Neural cell (in vitro differentiated cells): ENCODE data around the gene LIMK1. TPM values are rescaled to one million over a fixed set of nuclear protein-coding genes. Genes with fewer than 3 reads are reported as not detected.

Experiments used
- H2AFZ ChIP-seq: fragments of 200-600, 300-800 bp; sonication (generic), shearing (Covaris generic); 2 replicates; pipeline ENCODE4 v1.6.0; 2014; ENCODE audit warnings: low read depth, mild to moderate bottlenecking, antibody characterized with exemption, low read length, moderate library complexity
- H3F3A ChIP-seq: fragments of 200-600 bp; shearing (Covaris generic); 2 replicates; pipeline ENCODE4 v1.6.1; 2016; ENCODE audit warnings: mild to moderate bottlenecking, moderate library complexity, mixed read lengths, antibody characterized with exemption, low read length; ENCODE audit not compliant: insufficient read depth, poor library complexity, severe bottlenecking
- H3K27ac ChIP-seq: fragments of 200-600, 300-800 bp; sonication (generic), shearing (Covaris generic); 2 replicates; pipeline ENCODE4 v1.5.1; 2014; ENCODE audit warnings: mild to moderate bottlenecking, low read length, moderate library complexity
- H3K27me3 ChIP-seq: fragments of 300-800, 200-600 bp; sonication (generic), shearing (Covaris generic); 2 replicates; pipeline ENCODE4 v1.6.0; 2014; ENCODE audit warnings: mild to moderate bottlenecking, low read depth, low read length, moderate library complexity; ENCODE audit not compliant: insufficient read depth
- H3K36me3 ChIP-seq: fragments of 300-800, 200-600 bp; sonication (generic), shearing (Covaris generic); 2 replicates; pipeline ENCODE4 v1.5.1; 2014; ENCODE audit warnings: mild to moderate bottlenecking, antibody characterized with exemption, low read length, moderate library complexity; ENCODE audit not compliant: insufficient read depth
- H3K4me2 ChIP-seq: fragments of 300-800, 200-600 bp; sonication (generic), shearing (Covaris generic); 2 replicates; pipeline ENCODE4 v1.6.0; 2014; ENCODE audit warnings: mild to moderate bottlenecking, low read length
- H3K4me3 ChIP-seq: fragments of 300-800, 200-600 bp; sonication (generic), shearing (Covaris generic); 2 replicates; pipeline ENCODE4 v1.5.1; 2014; ENCODE audit warnings: mild to moderate bottlenecking, low read length, moderate library complexity
- H3K79me2 ChIP-seq: fragments of 200-600 bp; shearing (Covaris generic); replicated peaks from 2 replicates; pipeline ENCODE4 v1.6.0; 2014; ENCODE audit warnings: mild to moderate bottlenecking, low read length, moderate library complexity; ENCODE audit not compliant: insufficient read depth
- H3K9ac ChIP-seq: fragments of 300-800, 200-600 bp; sonication (generic), shearing (Covaris generic); 2 replicates; pipeline ENCODE4 v1.6.1; 2016; ENCODE audit warnings: mild to moderate bottlenecking, low read length, mixed read lengths
- H3K9me2 ChIP-seq: fragments of 200-600 bp; shearing (Covaris generic); 2 replicates; pipeline ENCODE4 v1.6.1; 2016; ENCODE audit warnings: mild to moderate bottlenecking, low read length, mixed read lengths; ENCODE audit not compliant: insufficient read depth
- H3K9me3 ChIP-seq: fragments of 200-600, 300-800 bp; sonication (generic), shearing (Covaris generic); 2 replicates; pipeline ENCODE4 v1.6.1; 2016; ENCODE audit warnings: mild to moderate bottlenecking, mixed run types, low read length, moderate library complexity, mixed read lengths
- H4K20me1 ChIP-seq: fragments of 200-600 bp; shearing (Covaris generic); 2 replicates; pipeline ENCODE4 v1.6.1; 2016; ENCODE audit warnings: mild to moderate bottlenecking, mixed run types; ENCODE audit not compliant: insufficient read depth
- CTCF ChIP-seq: fragments of 450-650 bp; IDR thresholded peaks from 2 replicates; pipeline ENCODE4 v1.5.1; 2014; ENCODE audit warnings: antibody characterized with exemption, mild to moderate bottlenecking, moderate library complexity; ENCODE audit not compliant: poor library complexity, severe bottlenecking
- EP300 ChIP-seq: fragments of 450-650 bp; conservative IDR thresholded peaks from 2 replicates; pipeline ENCODE4 v1.6.1; 2014; ENCODE audit warnings: antibody characterized with exemption, mild to moderate bottlenecking, moderate library complexity; ENCODE audit not compliant: poor library complexity, severe bottlenecking
- EZH2 ChIP-seq: fragments of 200-600, 300-800 bp; shearing (Covaris generic), sonication (generic); IDR thresholded peaks from 2 replicates; pipeline ENCODE4 v1.6.1; 2014; ENCODE audit warnings: antibody characterized with exemption, low read length, borderline replicate concordance, mild to moderate bottlenecking; ENCODE audit not compliant: insufficient read depth, poor library complexity, severe bottlenecking
- MXI1 ChIP-seq: fragments of 450-650 bp; conservative IDR thresholded peaks from 2 replicates; pipeline ENCODE4 v1.6.1; 2014; ENCODE audit warnings: antibody characterized with exemption, mild to moderate bottlenecking; ENCODE audit not compliant: poor library complexity, severe bottlenecking
- POLR2AphosphoS5 ChIP-seq: IDR thresholded peaks from 2 replicates; pipeline ENCODE4 v1.6.1; 2012
- RAD21 ChIP-seq: fragments of 450-650 bp; conservative IDR thresholded peaks from 2 replicates; pipeline ENCODE4 v1.6.1; 2014; ENCODE audit warnings: antibody characterized with exemption, mild to moderate bottlenecking, moderate library complexity
- REST ChIP-seq: IDR thresholded peaks from 2 replicates; pipeline ENCODE4 v1.6.1; 2012; ENCODE audit warnings: borderline replicate concordance
- SMC3 ChIP-seq: fragments of 450-650 bp; conservative IDR thresholded peaks from 2 replicates; pipeline ENCODE4 v1.6.1; 2014; ENCODE audit warnings: antibody characterized with exemption, mild to moderate bottlenecking, moderate library complexity; ENCODE audit not compliant: poor library complexity
- TAF1 ChIP-seq: IDR thresholded peaks from 2 replicates; pipeline ENCODE4 v1.6.1; 2012; ENCODE audit warnings: low read depth
- polyA plus RNA-seq: library from polyadenylated mRNA; depleted of rRNA; stranded (reverse); fragments of >200 nt; gene quantifications from 2 replicates; pipeline ENCODE4 v1.2.3, GENCODE V29; 2014

Gene LIMK1
- polyA plus RNA-seq, 1 donor from 2014 or later = 21.1 TPM

- no peak overlapping the region for H3K9ac ChIP-seq
- no peaks in the 10 kb centered on the region for H3K27me3 ChIP-seq
- H3K4me2 ChIP-seq = no peak overlapping the region
- H3K9me3 ChIP-seq = no peaks in the 10 kb centered on the region
- H3K36me3 ChIP-seq = no peaks in the 10 kb centered on the region
- no peaks in the 10 kb centered on the region for H4K20me1 ChIP-seq
- H2AFZ ChIP-seq = no peak overlapping the region
- no peak overlapping the region for H3K4me3 ChIP-seq
- no peaks in the 10 kb centered on the region for H3K79me2 ChIP-seq
- H3K27ac ChIP-seq = no peak overlapping the region
- TF ChIP-seq MXI1 (no peak), CTCF (no peak), EP300 (no peak), RAD21 (no peak), TAF1 (no peak), POLR2AphosphoS5 (no peak), EZH2 (no peak), SMC3 (no peak), REST (no peak)
- no peaks in the 10 kb centered on the region for H3F3A ChIP-seq
- H3K9me2 ChIP-seq = no peaks in the 10 kb centered on the region
These were observed 13.0 kb upstream of the LIMK1 start for GRCh38 chr7:74070619-74070921.

- no peaks in the 10 kb centered on the region for H3K9me2 ChIP-seq
- no peaks in the 10 kb centered on the region for H3K79me2 ChIP-seq
- H4K20me1 ChIP-seq = no peaks in the 10 kb centered on the region
- H3K27me3 ChIP-seq = no peaks in the 10 kb centered on the region
- H3K4me3 ChIP-seq = no peak overlapping the region
- no peak overlapping the region for H3K9ac ChIP-seq
- H3F3A ChIP-seq = no peaks in the 10 kb centered on the region
- H2AFZ ChIP-seq = no peak overlapping the region
- H3K9me3 ChIP-seq = no peaks in the 10 kb centered on the region
- no peak overlapping the region for H3K27ac ChIP-seq
- H3K4me2 ChIP-seq = no peak overlapping the region
- TF ChIP-seq RAD21 (no peak), EP300 (no peak), REST (no peak), SMC3 (no peak), EZH2 (no peak), TAF1 (no peak)
- H3K36me3 ChIP-seq = no peaks in the 10 kb centered on the region
These were observed 12.5 kb upstream of the LIMK1 start for GRCh38 chr7:74071121-74071520.
